ENCODE measurements around the gene RASL11A.

DNA sequence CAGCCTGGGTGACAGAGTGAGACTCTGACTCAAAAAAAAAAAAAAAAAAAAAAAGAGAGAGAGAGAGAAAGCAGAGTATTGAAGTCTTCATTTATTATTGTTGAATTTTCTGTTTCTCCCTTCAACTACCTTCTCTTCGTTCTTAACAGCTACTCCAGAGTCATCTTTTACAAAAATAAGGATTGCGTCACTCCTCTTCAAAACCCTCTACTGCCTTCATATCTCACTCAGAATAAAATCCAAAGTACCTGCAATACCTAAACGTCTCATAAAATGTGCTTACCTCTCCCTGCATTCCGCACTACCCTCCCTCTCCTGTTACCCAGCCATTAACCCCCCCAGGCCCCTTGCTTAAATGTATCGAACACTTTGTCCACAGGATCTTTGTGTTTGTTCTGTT, 36.7 kb upstream of the RASL11A start:
- TF ChIP-seq POLR2AphosphoS5 (IDR thresholded peaks at IDR 0.05; ENCODE audit: low read depth, low read length) (no peak), POLR2A (IDR thresholded peaks at IDR 0.05; ENCODE audit: low read depth, low read length) (no peak), SPI1 (IDR thresholded peaks at IDR 0.05; ENCODE audit: low read depth, low read length) (no peak), TAF1 (IDR thresholded peaks at IDR 0.05; ENCODE audit: low read depth, low read length) (no peak)

All from GM12891 (cell line).